Aorta (tissue), 5 donors: ENCODE data around the gene NRROS. TPM values are rescaled to one million over a fixed set of nuclear protein-coding genes. Genes with fewer than 3 reads are reported as not detected.

Source experiments
- ATAC-seq: fragments of 200-7000 bp; cut with Tn5 transposase; one replicate; pipeline ENCODE4 v1.9.1; 2022; ENCODE audit warnings: moderate library complexity; ENCODE audit not compliant: low FRiP score
- DNase-seq, 2 donors: peaks; one replicate each; pipeline ENCODE4 v3.0.0-alpha.2; 2020
- H3K27ac ChIP-seq, 2 donors: one replicate each; pipeline ENCODE4 v1.5.1; 2013; ENCODE audit warnings: low read length in 2 of 2, mild to moderate bottlenecking in 2 of 2, moderate library complexity in 2 of 2, control low read depth in 1 of 2, inconsistent platforms in 1 of 2, low read depth in 1 of 2
- H3K27me3 ChIP-seq, 2 donors: one replicate each; pipeline ENCODE4 v1.6.1; 2013; ENCODE audit warnings: control low read depth in 1 of 2, low read length in 1 of 2, mild to moderate bottlenecking in 1 of 2, moderate library complexity in 1 of 2; ENCODE audit not compliant: insufficient read depth in 2 of 2, control insufficient read depth in 1 of 2
- H3K36me3 ChIP-seq, 2 donors: one replicate each; pipeline ENCODE4 v1.6.1; 2013; ENCODE audit warnings: control low read depth in 1 of 2, low read length in 1 of 2, mild to moderate bottlenecking in 1 of 2; ENCODE audit not compliant: insufficient read depth in 2 of 2, control insufficient read depth in 1 of 2
- H3K4me1 ChIP-seq, 2 donors: one replicate each; pipeline ENCODE4 v1.6.1; 2013; ENCODE audit warnings: low read length in 2 of 2, control low read depth in 1 of 2, mild to moderate bottlenecking in 1 of 2, moderate library complexity in 1 of 2; ENCODE audit not compliant: insufficient read depth in 2 of 2, control insufficient read depth in 1 of 2
- H3K4me3 ChIP-seq, 2 donors: one replicate each; pipeline ENCODE4 v1.5.1; 2013; ENCODE audit warnings: low read length in 2 of 2, control low read depth in 1 of 2, mild to moderate bottlenecking in 1 of 2
- H3K9me3 ChIP-seq: one replicate; pipeline ENCODE4 v1.6.1; 2013; ENCODE audit warnings: mild to moderate bottlenecking, low read length; ENCODE audit not compliant: control insufficient read depth
- WGBS, 2 donors: extraction: QIAGEN DNeasy Blood & Tissue Kit; methylation state at CpG; one replicate each; pipeline ENCODE4 v1.1.7; 2013; 5-methylcytosine and 5-hydroxymethylcytosine counted together
- intact Hi-C, 2 donors: fragments of 100-400 bp; cut with DNase I; formaldehyde crosslinking; loops; one replicate each; pipeline versions ENCODE4 v1.14.2 to v1.15.0; 2022
- polyA plus RNA-seq, 2 donors: library from polyadenylated mRNA; stranded (reverse); fragments of 200-250 nt; gene quantifications; one replicate each; pipeline ENCODE4 v1.2.3, GENCODE V29; 2013
- total RNA-seq, 2 donors: library from RNA; stranded (reverse); fragmentation: NEBNext Ultra II Directional; extraction: Animal tissue kit (Norgen Biotek cat#: 25700); gene quantifications; one replicate each; pipeline ENCODE4 v1.2.1, GENCODE V29; 2021
- donor health status: healthy with polysubstance abuse.
- donor health status: Bipolar disorder and iron deficiency.
- donor health status: DM: no; HTN: no; CAD: no.
- donor health status: DM: no; HTN: no; CAD: no.
- donor health status: DM: yes; HTN: yes; CAD: no.

NRROS gene
- total and polyA plus RNA-seq, 4 donors = 0.43 to 17.3 (median 4.8) TPM

- H3K27ac ChIP-seq = no peak overlapping the region
- no peak overlapping the region for H3K4me3 ChIP-seq
- intact Hi-C loops = no loop called here
- H3K36me3 ChIP-seq = no peaks in the 10 kb centered on the region
- ATAC-seq (no peak), DNase-seq (peak in 1 of 2 donors; percentile 53)
- no peaks in the 10 kb centered on the region for H3K27me3 ChIP-seq
- H3K9me3 ChIP-seq = no peaks in the 10 kb centered on the region
- 85 to 86% methylated on average over 24 of the region's 24 CpGs for WGBS, 2 donors
- no peaks in the 10 kb centered on the region for H3K4me1 ChIP-seq
Measured at GRCh38 chr3:196640297-196641018, 964 bp downstream of the NRROS start.

- no peak overlapping the region for H3K4me3 ChIP-seq
- H3K27me3 ChIP-seq = no peaks in the 10 kb centered on the region
- WGBS, 2 donors = 84 to 86% methylated on average over 9 of the region's 9 CpGs
Measured at GRCh38 chr3:196641333-196642054, 2.0 kb downstream of the NRROS start.

GRCh38 chr3:196642434-196642833 lies 2.9 kb downstream of the NRROS start:
- no peak for ATAC-seq
- Histone ChIP-seq H3K4me3 (no peak overlapping the region), H3K27me3 (no peaks in the 10 kb centered on the region), H3K27ac (no peak overlapping the region), H3K4me1 (no peaks in the 10 kb centered on the region), H3K36me3 (no peaks in the 10 kb centered on the region), H3K9me3 (no peaks in the 10 kb centered on the region)
- WGBS, 2 donors = 91 to 94% methylated on average over 11 of the region's 11 CpGs
- intact Hi-C loops = no loop called here
- DNase-seq = no peak

More at GRCh38 chr3:196641333-196642054, 2.0 kb downstream of the NRROS start:
- Histone ChIP-seq H3K36me3 (no peaks in the 10 kb centered on the region), H3K9me3 (no peaks in the 10 kb centered on the region), H3K4me1 (no peaks in the 10 kb centered on the region), H3K27ac (no peak overlapping the region)
- intact Hi-C loops = no loop called here
- DNase-seq (no peak), ATAC-seq (no peak)

GRCh38 chr3:196643201-196643749 lies 3.8 kb downstream of the NRROS start:
- Histone ChIP-seq H3K27ac (no peak overlapping the region), H3K36me3 (no peaks in the 10 kb centered on the region), H3K4me3 (no peak overlapping the region), H3K4me1 (no peaks in the 10 kb centered on the region), H3K9me3 (no peaks in the 10 kb centered on the region), H3K27me3 (no peaks in the 10 kb centered on the region)
- intact Hi-C loops = no loop called here
- WGBS, 2 donors = 81 to 84% methylated on average over 13 of the region's 13 CpGs
- ATAC-seq = no peak
- DNase-seq = peak in 1 of 2 donors; percentile 85

GRCh38 chr3:196643761-196644160 lies 4.3 kb downstream of the NRROS start:
- intact Hi-C loops = no loop called here
- WGBS, 2 donors = 90 to 93% methylated on average over 5 of the region's 5 CpGs
- Histone ChIP-seq H3K27ac (no peak overlapping the region), H3K9me3 (no peaks in the 10 kb centered on the region), H3K4me1 (no peaks in the 10 kb centered on the region), H3K36me3 (no peaks in the 10 kb centered on the region), H3K27me3 (no peaks in the 10 kb centered on the region), H3K4me3 (no peak overlapping the region)
- ATAC-seq (no peak), DNase-seq (no peak)

GRCh38 chr3:196645096-196645495 lies 5.6 kb downstream of the NRROS start:
- WGBS, 2 donors = 90 to 93% methylated on average over 4 of the region's 4 CpGs
- H3K4me1 ChIP-seq = no peaks in the 10 kb centered on the region
- no peak for DNase-seq
- H3K9me3 ChIP-seq = no peaks in the 10 kb centered on the region
- H3K27me3 ChIP-seq = no peaks in the 10 kb centered on the region
- H3K27ac ChIP-seq = no peak overlapping the region
- intact Hi-C loops = no loop called here
- no peak for ATAC-seq
- H3K4me3 ChIP-seq = no peak overlapping the region
- no peaks in the 10 kb centered on the region for H3K36me3 ChIP-seq

- H3K4me3 ChIP-seq = no peak overlapping the region
- no peak for DNase-seq
- intact Hi-C loops = no loop called here
- no peaks in the 10 kb centered on the region for H3K4me1 ChIP-seq
- no peaks in the 10 kb centered on the region for H3K9me3 ChIP-seq
- H3K36me3 ChIP-seq = no peaks in the 10 kb centered on the region
- WGBS, 2 donors = 86 to 88% methylated on average over 21 of the region's 21 CpGs
- no peaks in the 10 kb centered on the region for H3K27me3 ChIP-seq
- H3K27ac ChIP-seq = no peak overlapping the region
- no peak for ATAC-seq
Measured at GRCh38 chr3:196645897-196646665, 6.6 kb downstream of the NRROS start.

- no peaks in the 10 kb centered on the region for H3K9me3 ChIP-seq
- H3K4me3 ChIP-seq = no peak overlapping the region
- no peaks in the 10 kb centered on the region for H3K4me1 ChIP-seq
- H3K36me3 ChIP-seq = no peaks in the 10 kb centered on the region
- 88 to 91% methylated on average over 17 of the region's 17 CpGs for WGBS, 2 donors
- DNase-seq = no peak
- intact Hi-C loops = no loop called here
- no peak for ATAC-seq
- no peak overlapping the region for H3K27ac ChIP-seq
- H3K27me3 ChIP-seq = no peaks in the 10 kb centered on the region
Measured at GRCh38 chr3:196646666-196647216, 7.2 kb downstream of the NRROS start.
